Measurements from ENCODE around the gene ST7. TPM values are rescaled to one million over a fixed set of nuclear protein-coding genes. Genes with fewer than 3 reads are reported as not detected.
"Not testable (repeated sequence)": the region's sequence is repeated elsewhere in the genome, so short reads cannot be mapped to it uniquely, and the experiment has no call there.

Gene ST7
- total RNA-seq, 4 donors from 2014 or later, result 7.2 to 47.9 (median 19.1) TPM

GRCh38 chr7:117024811-117025210 is 71.5 kb downstream of the ST7 start:
- in situ Hi-C loops (cut with MboI; ENCODE audit: low pct_ligation_motif_present in 1 of 4, low pct_unique_long_range_greater_than_20kb in 1 of 4, low sequenced_read_pairs in 3 of 4) (no loop called here), intact Hi-C loops (cut with DNase I; ENCODE audit: low total_unique reads) (no loop called here)
- no peaks in the 10 kb centered on the region for H3K36me3 ChIP-seq
- DNase-seq, result no peak
- H3K27me3 ChIP-seq, result no peaks in the 10 kb centered on the region
- no peak overlapping the region for H3K27ac ChIP-seq
- H3K4me3 ChIP-seq, result no peak overlapping the region
- H3K9me3 ChIP-seq, result no peaks in the 10 kb centered on the region
- H3K4me1 ChIP-seq, result peaks cover 0 to 15% (median 0%) of the 10 kb centered on the region in 4 donors
- no peak for TF ChIP-seq POLR2AphosphoS5 (IDR thresholded peaks at IDR 0.05)
- no peak for TF ChIP-seq EP300 (IDR thresholded peaks at IDR 0.05; ENCODE audit: low read depth)

GRCh38 chr7:117025891-117026290 is 72.6 kb downstream of the ST7 start:
- peaks cover 0 to 5% of the 10 kb centered on the region in 2 donors for H3K9me3 ChIP-seq
- in situ Hi-C loops (cut with MboI; ENCODE audit: low pct_ligation_motif_present in 1 of 4, low pct_unique_long_range_greater_than_20kb in 1 of 4, low sequenced_read_pairs in 3 of 4), result no loop called here
- intact Hi-C loops (cut with DNase I; ENCODE audit: low total_unique reads), result no loop called here
- peaks cover 0 to 10% (median 0%) of the 10 kb centered on the region in 4 donors for H3K4me1 ChIP-seq
- no peak for DNase-seq
- H3K4me3 ChIP-seq, result no peak overlapping the region
- TF ChIP-seq EP300 (IDR thresholded peaks at IDR 0.05; ENCODE audit: low read depth) (no peak), POLR2A (IDR thresholded peaks at IDR 0.05) (no peak), CTCF (IDR thresholded peaks at IDR 0.05) (no peak), POLR2AphosphoS5 (IDR thresholded peaks at IDR 0.05) (no peak)
- no peaks in the 10 kb centered on the region for H3K36me3 ChIP-seq
- H3K27ac ChIP-seq, result no peak overlapping the region
- no peaks in the 10 kb centered on the region for H3K27me3 ChIP-seq

- H3K27me3 ChIP-seq; H3K4me3 ChIP-seq; H3K27ac ChIP-seq; DNase-seq; H3K4me1 ChIP-seq; intact Hi-C loops (cut with DNase I; ENCODE audit: low total_unique reads); H3K9me3 ChIP-seq; in situ Hi-C loops (cut with MboI; ENCODE audit: low pct_ligation_motif_present in 1 of 4, low pct_unique_long_range_greater_than_20kb in 1 of 4, low sequenced_read_pairs in 3 of 4); H3K36me3 ChIP-seq: not testable (repeated sequence)
- 82 to 100% methylated on average over 1 of the region's 1 CpG for WGBS, 2 donors (ENCODE audit: low coverage in 1 of 2)
Measured at GRCh38 chr7:117030346-117030745, 77.0 kb downstream of the ST7 start.

- H3K27me3 ChIP-seq; H3K4me3 ChIP-seq; H3K27ac ChIP-seq; H3K36me3 ChIP-seq; H3K4me1 ChIP-seq; DNase-seq; intact Hi-C loops (cut with DNase I; ENCODE audit: low total_unique reads); H3K9me3 ChIP-seq; in situ Hi-C loops (cut with MboI; ENCODE audit: low pct_ligation_motif_present in 1 of 4, low pct_unique_long_range_greater_than_20kb in 1 of 4, low sequenced_read_pairs in 3 of 4): not testable (repeated sequence)
- 0% methylated on average over 1 of the region's 1 CpG for WGBS, 2 donors (ENCODE audit: low coverage in 1 of 2)
Measured at GRCh38 chr7:117030793-117031192, 77.5 kb downstream of the ST7 start.

GRCh38 chr7:117032810-117033209 is 79.5 kb downstream of the ST7 start:
- intact Hi-C loops (cut with DNase I; ENCODE audit: low total_unique reads), result no loop called here
- H3K36me3 ChIP-seq, result no peaks in the 10 kb centered on the region
- 78 to 87% methylated on average over 1 of the region's 1 CpG for WGBS, 2 donors (ENCODE audit: low coverage in 1 of 2)
- H3K27ac ChIP-seq, result no peak overlapping the region
- peaks cover 0 to 17% (median 4%) of the 10 kb centered on the region in 4 donors for H3K4me1 ChIP-seq
- TF ChIP-seq EP300 (IDR thresholded peaks at IDR 0.05; ENCODE audit: low read depth) (no peak), POLR2A (IDR thresholded peaks at IDR 0.05) (no peak), POLR2AphosphoS5 (IDR thresholded peaks at IDR 0.05) (no peak), CTCF (IDR thresholded peaks at IDR 0.05) (no peak)
- in situ Hi-C loops (cut with MboI; ENCODE audit: low pct_ligation_motif_present in 1 of 4, low pct_unique_long_range_greater_than_20kb in 1 of 4, low sequenced_read_pairs in 3 of 4), result no loop called here
- no peak overlapping the region for H3K4me3 ChIP-seq
- H3K9me3 ChIP-seq, result peaks cover 0 to 5% of the 10 kb centered on the region in 2 donors
- DNase-seq, result no peak
- H3K27me3 ChIP-seq, result no peaks in the 10 kb centered on the region

GRCh38 chr7:117034851-117035464 is 81.7 kb downstream of the ST7 start:
- Histone ChIP-seq H3K9me3 (peaks cover 0 to 5% of the 10 kb centered on the region in 2 donors), H3K27ac (no peak overlapping the region), H3K36me3 (no peaks in the 10 kb centered on the region), H3K4me1 (peaks cover 0 to 21% (median 6%) of the 10 kb centered on the region in 4 donors), H3K27me3 (no peaks in the 10 kb centered on the region), H3K4me3 (no peak overlapping the region)
- intact Hi-C loops (cut with DNase I; ENCODE audit: low total_unique reads) (no loop called here), in situ Hi-C loops (cut with MboI; ENCODE audit: low pct_ligation_motif_present in 1 of 4, low pct_unique_long_range_greater_than_20kb in 1 of 4, low sequenced_read_pairs in 3 of 4) (no loop called here)
- DNase-seq, result no peak
- 32 to 41% methylated on average over 3 of the region's 3 CpGs for WGBS, 2 donors (ENCODE audit: low coverage in 1 of 2)
- TF ChIP-seq EP300 (IDR thresholded peaks at IDR 0.05; ENCODE audit: low read depth) (no peak), CTCF (IDR thresholded peaks at IDR 0.05) (no peak), POLR2A (IDR thresholded peaks at IDR 0.05) (no peak), POLR2AphosphoS5 (IDR thresholded peaks at IDR 0.05) (no peak)

Data from transverse colon (tissue), 4 donors.